MM.1S (cell line): ENCODE data around the gene NEK6.

Source experiments
- CTCF ChIP-seq: fragments of 300-600 bp; sonication (generic); IDR thresholded peaks from 2 replicates; pipeline ENCODE4 v1.5.1; 2016; ENCODE audit warnings: antibody characterized with exemption, low read length, mixed read lengths
- EZH2 ChIP-seq: fragments of 300-600 bp; sonication (generic); optimal IDR thresholded peaks from 2 replicates; pipeline ENCODE3; 2017; ENCODE audit warnings: low read depth, mild to moderate bottlenecking, antibody characterized with exemption, low read length, mixed read lengths
- EZH2phosphoT487 ChIP-seq: fragments of 300-600 bp; sonication (generic); IDR thresholded peaks from 2 replicates; pipeline ENCODE4 v1.6.1; 2018; ENCODE audit warnings: antibody characterized with exemption, low read length

- TF ChIP-seq CTCF: no peak
- TF ChIP-seq EZH2: no peak
- TF ChIP-seq EZH2phosphoT487: no peak
These were observed 118.6 kb downstream of the NEK6 start for GRCh38 chr9:124376329-124376728.
